GM21515 (cell line): ENCODE data around the gene ZDHHC1.
"Not testable (repeated sequence)": the region's sequence is repeated elsewhere in the genome, so short reads cannot be mapped to it uniquely, and the experiment has no call there.

Experiments
- ATAC-seq: cut with Tn5 transposase; IDR thresholded peaks from one replicate; pipeline ENCODE4 v1.9.1; 2021; ENCODE audit not compliant: unreplicated experiment

ZDHHC1 gene

GRCh38 chr16:67431775-67432505, 15.7 kb upstream of the ZDHHC1 start:
- no peak for ATAC-seq

- ATAC-seq = no peak
Measured at GRCh38 chr16:67430977-67431774, 14.9 kb upstream of the ZDHHC1 start, which contains the start of gene HSD11B2. Gene HSD11B2 (plus strand): TSS chr16:67431121. CDS start chr16:67431249, 128 bp downstream.

- ATAC-seq = no peak
Measured at GRCh38 chr16:67430504-67430976, 14.3 kb upstream of the ZDHHC1 start.

GRCh38 chr16:67429799-67430503, 13.7 kb upstream of the ZDHHC1 start:
- ATAC-seq = no peak

- no peak for ATAC-seq
Measured at GRCh38 chr16:67429053-67429798, 12.9 kb upstream of the ZDHHC1 start.

GRCh38 chr16:67428146-67428731, 12.0 kb upstream of the ZDHHC1 start:
- ATAC-seq = no peak

- no peak for ATAC-seq
Measured at GRCh38 chr16:67426950-67427349, 10.7 kb upstream of the ZDHHC1 start.

GRCh38 chr16:67426022-67426421, 9.7 kb upstream of the ZDHHC1 start:
- ATAC-seq = no peak

- no peak for ATAC-seq
Measured at GRCh38 chr16:67425580-67425979, 9.3 kb upstream of the ZDHHC1 start.

- no peak for ATAC-seq
Measured at GRCh38 chr16:67425061-67425460, 8.8 kb upstream of the ZDHHC1 start.

GRCh38 chr16:67424261-67424615, 8.0 kb upstream of the ZDHHC1 start:
- no peak for ATAC-seq

GRCh38 chr16:67423611-67424260, 7.5 kb upstream of the ZDHHC1 start:
- ATAC-seq = no peak

GRCh38 chr16:67423015-67423414, 6.7 kb upstream of the ZDHHC1 start:
- no peak for ATAC-seq

GRCh38 chr16:67421030-67421429, 4.8 kb upstream of the ZDHHC1 start:
- ATAC-seq = no peak

- ATAC-seq = no peak
Measured at GRCh38 chr16:67419931-67420330, 3.7 kb upstream of the ZDHHC1 start.

GRCh38 chr16:67419502-67419901, 3.2 kb upstream of the ZDHHC1 start:
- no peak for ATAC-seq

- ATAC-seq = no peak
Measured at GRCh38 chr16:67417333-67418061, 1.2 kb upstream of the ZDHHC1 start.

GRCh38 chr16:67415421-67415820, 856 bp downstream of the ZDHHC1 start:
- ATAC-seq = not testable (repeated sequence)
